Right atrium auricular region (tissue), 2 donors: ENCODE data around the gene STIL. TPM values are rescaled to one million over a fixed set of nuclear protein-coding genes. Genes with fewer than 3 reads are reported as not detected.

Source experiments
- DNase-seq: peaks from one replicate; pipeline ENCODE4 v3.0.0-alpha.2; 2019; ENCODE audit warnings: low spot score
- H3K27ac ChIP-seq, 2 donors: fragments of 200-600 bp; sonication (generic); 1 replicate in 1 of 2; 2 replicates in 1 of 2; pipeline ENCODE4 v1.5.1; 2016 to 2019
- H3K27me3 ChIP-seq, 2 donors: fragments of 200-600 bp; sonication (generic); one replicate each; pipeline versions ENCODE4 v1.5.1 to v1.6.0; 2017 to 2019
- H3K36me3 ChIP-seq: fragments of 200-600 bp; sonication (generic); one replicate; pipeline ENCODE4 v1.5.1; 2016
- H3K4me1 ChIP-seq, 2 donors: fragments of 200-600 bp; sonication (generic); one replicate each; pipeline versions ENCODE4 v1.5.1 to v1.6.0; 2017 to 2019
- H3K4me3 ChIP-seq, 2 donors: fragments of 200-600 bp; sonication (generic); 1 replicate in 1 of 2; 2 replicates in 1 of 2; pipeline ENCODE4 v1.5.1; 2017 to 2019; ENCODE audit warnings: mild to moderate bottlenecking in 1 of 2, moderate library complexity in 1 of 2
- H3K9me3 ChIP-seq, 2 donors: fragments of 200-600 bp; sonication (generic); one replicate each; pipeline ENCODE4 v1.5.1; 2019
- CTCF ChIP-seq, 2 donors: fragments of 200-600 bp; sonication (generic); IDR thresholded peaks; one replicate each; pipeline ENCODE4 v1.5.1; 2019; ENCODE audit warnings: antibody characterized with exemption in 2 of 2
- total RNA-seq, 2 donors: library from RNA; depleted of rRNA; stranded (reverse); fragments of >200 nt; gene quantifications; one replicate each; pipeline ENCODE4 v1.1.0, GENCODE V29; 2016

The STIL gene
- total RNA-seq, 2 donors from 2014 or later: 0.31 to 0.52 TPM

GRCh38 chr1:47223921-47224675 is 89.8 kb downstream of the STIL start:
- Histone ChIP-seq H3K27me3 (peaks cover 10 to 32% of the 10 kb centered on the region in 2 donors), H3K9me3 (no peaks in the 10 kb centered on the region), H3K27ac (no peak overlapping the region), H3K4me3 (no peak overlapping the region), H3K36me3 (no peaks in the 10 kb centered on the region), H3K4me1 (peaks cover 0 to 30% of the 10 kb centered on the region in 2 donors)
- no peak for DNase-seq
- no peak for TF ChIP-seq CTCF (IDR thresholded peaks at IDR 0.05)

- H3K27ac ChIP-seq: no peak overlapping the region
- H3K4me3 ChIP-seq: no peak overlapping the region
- no peaks in the 10 kb centered on the region for H3K9me3 ChIP-seq
- no peaks in the 10 kb centered on the region for H3K36me3 ChIP-seq
- TF ChIP-seq CTCF (IDR thresholded peaks at IDR 0.05): no peak
- DNase-seq: no peak
- peaks cover 0 to 30% of the 10 kb centered on the region in 2 donors for H3K4me1 ChIP-seq
- peaks cover 10 to 25% of the 10 kb centered on the region in 2 donors for H3K27me3 ChIP-seq
Measured at GRCh38 chr1:47223174-47223920, 90.6 kb downstream of the STIL start.

- H3K4me1 ChIP-seq: peaks cover 0 to 28% of the 10 kb centered on the region in 2 donors
- H3K27me3 ChIP-seq: peaks cover 7 to 24% of the 10 kb centered on the region in 2 donors
- DNase-seq: no peak
- H3K27ac ChIP-seq: no peak overlapping the region
- no peaks in the 10 kb centered on the region for H3K36me3 ChIP-seq
- H3K4me3 ChIP-seq: no peak overlapping the region
- H3K9me3 ChIP-seq: no peaks in the 10 kb centered on the region
- no peak for TF ChIP-seq CTCF (IDR thresholded peaks at IDR 0.05)
Measured at GRCh38 chr1:47222476-47222875, 91.5 kb downstream of the STIL start.

- no peak overlapping the region for H3K4me3 ChIP-seq
- H3K4me1 ChIP-seq: peaks cover 0 to 2% of the 10 kb centered on the region in 2 donors
- peaks cover 0 to 12% of the 10 kb centered on the region in 2 donors for H3K27me3 ChIP-seq
- TF ChIP-seq CTCF (IDR thresholded peaks at IDR 0.05): no peak
- no peaks in the 10 kb centered on the region for H3K9me3 ChIP-seq
- H3K27ac ChIP-seq: no peak overlapping the region
- no peaks in the 10 kb centered on the region for H3K36me3 ChIP-seq
- DNase-seq: no peak
Measured at GRCh38 chr1:47219590-47220220, 94.2 kb downstream of the STIL start.

GRCh38 chr1:47219001-47219400 is 94.9 kb downstream of the STIL start:
- Histone ChIP-seq H3K4me1 (no peaks in the 10 kb centered on the region), H3K9me3 (no peaks in the 10 kb centered on the region), H3K27me3 (peaks cover 0 to 7% of the 10 kb centered on the region in 2 donors), H3K36me3 (no peaks in the 10 kb centered on the region), H3K27ac (no peak overlapping the region), H3K4me3 (no peak overlapping the region)
- TF ChIP-seq CTCF (IDR thresholded peaks at IDR 0.05): no peak
- no peak for DNase-seq
